WTC11 (cell line): ENCODE results near the gene GPR158. TPM values are rescaled to one million over a fixed set of nuclear protein-coding genes. Genes with fewer than 3 reads are reported as not detected.

ENCODE experiments used
- ATAC-seq: fragments of 200-7000 bp; cut with Tn5 transposase; 2 replicates; pipeline ENCODE4 v1.10.0; 2021; ENCODE audit warnings: mild to moderate bottlenecking, moderate library complexity
- CTCF ChIA-PET: fragments of 300-600 bp; sonication (Branson Sonifier 250); formaldehyde crosslinking; loops from one replicate; lab custom pipeline; 2021; ENCODE audit warnings: antibody characterized with exemption; lab: Charles Lee
- POLR2A ChIA-PET: fragments of 350-600 bp; sonication (Branson Sonifier 250); formaldehyde crosslinking; loops from one replicate; lab custom pipeline; 2021; ENCODE audit warnings: antibody characterized with exemption; lab: Charles Lee
- DNase-seq: peaks from one replicate; pipeline ENCODE4 v3.0.0; 2021; ENCODE audit warnings: low spot score
- H3K27ac Mint-ChIP-seq: 2 replicates; pipeline ENCODE4 v1.8.0; 2021; ENCODE audit warnings: mixed read lengths
- H3K27me3 Mint-ChIP-seq: 2 replicates; pipeline ENCODE4 v1.8.0; 2021; ENCODE audit warnings: low read depth, mild to moderate bottlenecking, moderate library complexity, mixed read lengths
- H3K36me3 Mint-ChIP-seq: 2 replicates; pipeline ENCODE4 v1.8.0; 2021; ENCODE audit warnings: mixed read lengths
- H3K4me1 Mint-ChIP-seq: 2 replicates; pipeline ENCODE4 v1.8.0; 2022; ENCODE audit warnings: mixed read lengths
- H3K4me3 Mint-ChIP-seq: 2 replicates; pipeline ENCODE4 v1.8.0; 2021; ENCODE audit warnings: mild to moderate bottlenecking, moderate library complexity, mixed read lengths
- H3K9me3 Mint-ChIP-seq: 2 replicates; pipeline ENCODE4 v1.8.0; 2021; ENCODE audit warnings: mixed read lengths
- ATF1 ChIP-seq: sonication (generic); formaldehyde crosslinking; IDR thresholded peaks from 2 replicates; pipeline ENCODE4 v1.8.1; 2023; ENCODE audit warnings: mild to moderate bottlenecking, moderate library complexity, missing genetic modification reagents
- ATF3 ChIP-seq: sonication (generic); formaldehyde crosslinking; conservative IDR thresholded peaks from 2 replicates; pipeline ENCODE4 v1.8.1; 2022; ENCODE audit warnings: mild to moderate bottlenecking, missing genetic modification reagents
- CREM ChIP-seq: sonication (generic); formaldehyde crosslinking; IDR thresholded peaks from 2 replicates; pipeline ENCODE4 v1.8.1; 2022; ENCODE audit warnings: mild to moderate bottlenecking, missing genetic modification reagents, moderate library complexity
- EMX1 ChIP-seq: fragments of 250-450 bp; sonication (Bioruptor Pico); IDR thresholded peaks from 2 replicates; pipeline ENCODE4 v1.8.0; 2021; ENCODE audit warnings: mild to moderate bottlenecking
- ETV6 ChIP-seq: sonication (generic); formaldehyde crosslinking; IDR thresholded peaks from 2 replicates; pipeline ENCODE4 v1.8.1; 2022; ENCODE audit warnings: mild to moderate bottlenecking, missing genetic modification reagents
- FOXP4 ChIP-seq: sonication (generic); formaldehyde crosslinking; IDR thresholded peaks from 2 replicates; pipeline ENCODE4 v1.8.0; 2022; ENCODE audit warnings: mild to moderate bottlenecking, missing genetic modification reagents
- GABPB1 ChIP-seq: sonication (generic); formaldehyde crosslinking; IDR thresholded peaks from 2 replicates; pipeline ENCODE4 v1.8.1; 2023; ENCODE audit warnings: mild to moderate bottlenecking, missing genetic modification reagents
- GRHL2 ChIP-seq: fragments of 250-450 bp; sonication (Bioruptor Pico); IDR thresholded peaks from 2 replicates; pipeline ENCODE4 v1.8.0; 2022; ENCODE audit warnings: mild to moderate bottlenecking, moderate library complexity; ENCODE audit not compliant: insufficient replicate concordance, severe bottlenecking
- GTF2I ChIP-seq: fragments of 250-450 bp; sonication (Bioruptor Pico); conservative IDR thresholded peaks from 2 replicates; pipeline ENCODE4 v1.4.0; 2021; ENCODE audit warnings: mild to moderate bottlenecking
- HMGXB4 ChIP-seq: sonication (generic); formaldehyde crosslinking; IDR thresholded peaks from 2 replicates; pipeline ENCODE4 v1.8.1; 2023; ENCODE audit warnings: mild to moderate bottlenecking, moderate library complexity, missing genetic modification reagents
- MAX ChIP-seq: sonication (generic); formaldehyde crosslinking; IDR thresholded peaks from 2 replicates; pipeline ENCODE4 v1.8.0; 2022; ENCODE audit warnings: mild to moderate bottlenecking, missing genetic modification reagents
- MLX ChIP-seq: sonication (generic); formaldehyde crosslinking; IDR thresholded peaks from 2 replicates; pipeline ENCODE4 v1.8.1; 2023; ENCODE audit warnings: mild to moderate bottlenecking, missing genetic modification reagents, moderate library complexity
- MXD4 ChIP-seq: fragments of 250-450 bp; sonication (Bioruptor Pico); IDR thresholded peaks from 2 replicates; pipeline ENCODE4 v1.8.0; 2021; ENCODE audit warnings: mild to moderate bottlenecking, moderate library complexity, borderline replicate concordance
- NFATC4 ChIP-seq: fragments of 250-450 bp; sonication (Bioruptor Pico); IDR thresholded peaks from 2 replicates; pipeline ENCODE4 v1.9.0; 2021; ENCODE audit warnings: mild to moderate bottlenecking
- NR3C1 ChIP-seq: sonication (generic); formaldehyde crosslinking; conservative IDR thresholded peaks from 2 replicates; pipeline ENCODE4 v1.8.1; 2023; ENCODE audit warnings: low read depth, mild to moderate bottlenecking, missing genetic modification reagents
- RORB ChIP-seq: fragments of 250-450 bp; sonication (Bioruptor Pico); IDR thresholded peaks from 2 replicates; pipeline ENCODE4 v1.9.0; 2021; ENCODE audit warnings: mild to moderate bottlenecking
- USF2 ChIP-seq: sonication (generic); formaldehyde crosslinking; IDR thresholded peaks from 2 replicates; pipeline ENCODE4 v1.8.1; 2023; ENCODE audit warnings: mild to moderate bottlenecking, missing genetic modification reagents, moderate library complexity
- ZMAT4 ChIP-seq: fragments of 250-450 bp; sonication (Bioruptor Pico); IDR thresholded peaks from 2 replicates; pipeline ENCODE4 v1.9.0; 2021; ENCODE audit warnings: mild to moderate bottlenecking
- ZNF138 ChIP-seq: sonication (generic); formaldehyde crosslinking; conservative IDR thresholded peaks from 2 replicates; pipeline ENCODE4 v1.8.1; 2022; ENCODE audit warnings: mild to moderate bottlenecking, moderate library complexity, missing genetic modification reagents
- ZNF219 ChIP-seq: sonication (generic); formaldehyde crosslinking; IDR thresholded peaks from 2 replicates; pipeline ENCODE4 v1.8.0; 2023; ENCODE audit warnings: missing genetic modification reagents, mild to moderate bottlenecking, borderline replicate concordance
- ZNF671 ChIP-seq: fragments of 250-450 bp; sonication (Bioruptor Pico); IDR thresholded peaks from 2 replicates; pipeline ENCODE4 v1.8.0; 2021; ENCODE audit warnings: mild to moderate bottlenecking
- total RNA-seq: library from RNA; stranded (reverse); gene quantifications from 3 replicates; pipeline ENCODE4 v1.2.3, GENCODE V29; 2021

Gene GPR158
- total RNA-seq, 1 experiment from 2014 or later: 0.63 TPM

- no peak for TF ChIP-seq FOXP4 (CRISPR knock-in tag)
- no peak for TF ChIP-seq HMGXB4 (CRISPR knock-in tag)
- TF ChIP-seq EMX1 (CRISPR knock-in tag): no peak
- TF ChIP-seq, all 79 proteins: peak for 0
Measured at GRCh38 chr10:25220156-25220555, 45.4 kb downstream of the GPR158 start (continued).

GRCh38 chr10:25222085-25222660, 47.4 kb downstream of the GPR158 start:
- no peak for ATAC-seq
- ChIA-PET CTCF (no interaction called here), POLR2A (no interaction called here)
- Mint-ChIP-seq H3K36me3 (no peaks in the 10 kb centered on the region), H3K4me3 (no peak overlapping the region), H3K9me3 (no peaks in the 10 kb centered on the region), H3K27me3 (no peaks in the 10 kb centered on the region), H3K4me1 (no peaks in the 10 kb centered on the region), H3K27ac (no peak overlapping the region)
- DNase-seq: no peak
- TF ChIP-seq ZNF138 (no peak), ATF1 (CRISPR knock-in tag) (no peak), ZNF219 (no peak), NFATC4 (CRISPR knock-in tag) (no peak), ZNF671 (CRISPR knock-in tag) (no peak), GTF2I (CRISPR knock-in tag) (no peak), MLX (CRISPR knock-in tag) (no peak), CREM (CRISPR knock-in tag) (no peak), RORB (CRISPR knock-in tag) (no peak), GABPB1 (no peak), ZMAT4 (CRISPR knock-in tag) (no peak), USF2 (CRISPR knock-in tag) (no peak)

- Mint-ChIP-seq H3K4me1 (no peaks in the 10 kb centered on the region), H3K36me3 (no peaks in the 10 kb centered on the region), H3K27me3 (no peaks in the 10 kb centered on the region), H3K27ac (no peak overlapping the region), H3K4me3 (no peak overlapping the region), H3K9me3 (no peaks in the 10 kb centered on the region)
- ChIA-PET POLR2A (interaction anchor here (1.0 kb wide), 1 partner anchor 114 kb away, joined by 3 read pairs; no protein-coding TSS in a partner anchor), CTCF (interaction anchor here (0.5 to 1.3 kb wide), 20 partner anchors 9 to 610 kb away, joined by 3 to 34 read pairs (median 3); partner anchors contain the start of genes GPR158 and PRTFDC1)
- DNase-seq: peak; percentile 41
- peak; percentile 83 for ATAC-seq
- TF ChIP-seq USF2 (CRISPR knock-in tag): no peak
- TF ChIP-seq ETV6 (CRISPR knock-in tag): no peak
- no peak for TF ChIP-seq ZNF138
- no peak for TF ChIP-seq GRHL2 (CRISPR knock-in tag)
- TF ChIP-seq ZNF671 (CRISPR knock-in tag): no peak
- no peak for TF ChIP-seq MAX
- TF ChIP-seq ATF3 (CRISPR knock-in tag): no peak
- TF ChIP-seq FOXP4 (CRISPR knock-in tag): no peak
- TF ChIP-seq NR3C1 (CRISPR knock-in tag): no peak
- TF ChIP-seq MXD4 (CRISPR knock-in tag): no peak
Measured at GRCh38 chr10:25226775-25227682, 52.2 kb downstream of the GPR158 start.
